ENCODE data around the gene NLK.

GRCh38 chr17:28127196-28127595 is 84.7 kb downstream of the NLK start:
- TF ChIP-seq CTCF (IDR thresholded peaks at IDR 0.05; ENCODE audit: low read depth, low read length) (no peak), MAX (IDR thresholded peaks at IDR 0.05; ENCODE audit: low read depth, low read length) (no peak), POLR2A (IDR thresholded peaks at IDR 0.05; ENCODE audit: extremely low read depth, insufficient read length) (no peak)
